ENCODE results near the gene SMARCA4. TPM values are rescaled to one million over a fixed set of nuclear protein-coding genes. Genes with fewer than 3 reads are reported as not detected.

Gene SMARCA4
- polyA plus RNA-seq, 1 donor = 91.1 TPM

DNA sequence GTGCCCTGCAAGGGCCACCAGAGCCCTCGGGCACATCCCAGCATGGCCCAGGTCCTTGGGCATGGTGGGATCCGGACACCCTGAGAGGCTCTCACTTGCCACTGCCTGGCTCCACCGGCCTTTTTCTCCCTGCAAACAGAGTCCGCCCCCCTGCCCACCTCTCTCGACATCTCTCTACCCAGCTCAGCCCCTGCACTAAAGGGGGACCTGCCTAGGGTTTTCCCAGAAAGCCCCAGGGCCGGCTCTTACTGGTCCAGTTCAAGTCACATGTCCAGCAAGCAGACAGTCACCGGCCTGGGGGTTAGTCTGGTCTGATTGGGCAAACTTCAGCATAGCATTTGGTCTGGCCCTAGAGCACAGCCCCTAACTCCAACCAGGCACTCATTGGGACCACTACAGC lies 52.9 kb downstream of the SMARCA4 start:
- no peak for DNase-seq
- Histone ChIP-seq H3K36me3 (ENCODE audit: control insufficient read depth, insufficient read depth, low read length) (peaks cover 86% of the 10 kb centered on the region), H3K4me3 (ENCODE audit: low read length) (no peak overlapping the region), H3K9me3 (ENCODE audit: control insufficient read depth, low read depth, low read length) (no peaks in the 10 kb centered on the region), H3K4me1 (ENCODE audit: control insufficient read depth, insufficient read depth, low read length) (peaks cover 16% of the 10 kb centered on the region), H3K27ac (ENCODE audit: low read length) (no peak overlapping the region), H3K27me3 (ENCODE audit: control insufficient read depth, insufficient read depth, low read length) (no peaks in the 10 kb centered on the region)
- no CpG with 5 or more reads among the region's 7 CpGs for WGBS (ENCODE audit: insufficient coverage, low lambda C conversion rate)

DNA sequence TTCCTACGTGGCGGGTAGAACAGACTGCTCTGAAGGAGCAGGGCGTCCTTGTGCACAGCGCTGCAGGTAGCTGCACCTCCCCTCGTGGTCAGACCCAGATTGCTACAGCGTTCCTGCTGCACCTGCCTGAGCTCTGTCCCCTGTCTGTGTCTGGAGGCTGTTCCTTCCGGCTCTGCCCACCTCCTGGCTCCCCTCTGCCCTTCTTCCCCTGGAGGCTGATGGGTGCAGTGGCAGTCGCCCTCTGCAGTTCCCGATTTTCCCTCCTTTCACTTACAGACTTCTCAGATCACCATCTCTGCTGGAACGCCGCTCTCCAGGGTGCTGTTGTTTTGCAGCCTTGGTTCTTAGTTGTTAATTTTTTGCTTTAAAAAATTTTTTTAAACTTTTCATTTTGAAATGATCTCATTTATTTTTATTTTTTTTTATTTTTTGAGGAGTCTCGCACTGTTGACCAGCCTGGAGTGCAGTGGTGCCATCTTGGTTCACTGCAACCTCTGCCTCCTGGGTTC lies 53.6 kb downstream of the SMARCA4 start:
- Histone ChIP-seq H3K9me3 (ENCODE audit: control insufficient read depth, low read depth, low read length) (no peaks in the 10 kb centered on the region), H3K27ac (ENCODE audit: low read length) (no peak overlapping the region), H3K27me3 (ENCODE audit: control insufficient read depth, insufficient read depth, low read length) (no peaks in the 10 kb centered on the region), H3K4me1 (ENCODE audit: control insufficient read depth, insufficient read depth, low read length) (peaks cover 18% of the 10 kb centered on the region), H3K36me3 (ENCODE audit: control insufficient read depth, insufficient read depth, low read length) (peaks cover 87% of the 10 kb centered on the region), H3K4me3 (ENCODE audit: low read length) (no peak overlapping the region)
- 95% methylated on average over 3 of the region's 12 CpGs for WGBS (ENCODE audit: insufficient coverage, low lambda C conversion rate)
- no peak for DNase-seq

DNA sequence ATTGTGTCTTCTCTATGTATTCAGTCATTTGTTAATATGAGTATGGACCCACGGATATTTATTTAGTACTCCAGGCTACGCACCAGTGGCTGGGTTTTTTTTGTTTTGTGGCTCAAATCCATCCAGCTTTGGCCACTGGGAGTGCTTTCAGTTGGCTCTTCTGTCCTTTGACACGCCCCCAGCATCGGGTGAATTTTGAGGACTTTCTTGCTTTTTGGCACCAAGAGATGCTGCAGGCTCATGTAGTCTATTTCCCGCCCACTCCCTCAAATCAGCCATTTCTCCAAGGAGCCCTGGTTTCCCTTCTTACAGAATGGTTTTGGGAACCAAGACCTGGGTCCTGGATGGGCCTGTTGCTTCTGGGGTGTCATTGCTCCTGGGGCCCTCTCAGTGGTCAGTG lies 55.8 kb downstream of the SMARCA4 start:
- H3K9me3 ChIP-seq (ENCODE audit: control insufficient read depth, low read depth, low read length) = no peaks in the 10 kb centered on the region
- no peaks in the 10 kb centered on the region for H3K27me3 ChIP-seq (ENCODE audit: control insufficient read depth, insufficient read depth, low read length)
- no CpG with 5 or more reads among the region's 5 CpGs for WGBS (ENCODE audit: insufficient coverage, low lambda C conversion rate)
- peaks cover 93% of the 10 kb centered on the region for H3K36me3 ChIP-seq (ENCODE audit: control insufficient read depth, insufficient read depth, low read length)
- H3K27ac ChIP-seq (ENCODE audit: low read length) = no peak overlapping the region
- DNase-seq = no peak
- no peak overlapping the region for H3K4me3 ChIP-seq (ENCODE audit: low read length)
- peaks cover 18% of the 10 kb centered on the region for H3K4me1 ChIP-seq (ENCODE audit: control insufficient read depth, insufficient read depth, low read length)

DNA sequence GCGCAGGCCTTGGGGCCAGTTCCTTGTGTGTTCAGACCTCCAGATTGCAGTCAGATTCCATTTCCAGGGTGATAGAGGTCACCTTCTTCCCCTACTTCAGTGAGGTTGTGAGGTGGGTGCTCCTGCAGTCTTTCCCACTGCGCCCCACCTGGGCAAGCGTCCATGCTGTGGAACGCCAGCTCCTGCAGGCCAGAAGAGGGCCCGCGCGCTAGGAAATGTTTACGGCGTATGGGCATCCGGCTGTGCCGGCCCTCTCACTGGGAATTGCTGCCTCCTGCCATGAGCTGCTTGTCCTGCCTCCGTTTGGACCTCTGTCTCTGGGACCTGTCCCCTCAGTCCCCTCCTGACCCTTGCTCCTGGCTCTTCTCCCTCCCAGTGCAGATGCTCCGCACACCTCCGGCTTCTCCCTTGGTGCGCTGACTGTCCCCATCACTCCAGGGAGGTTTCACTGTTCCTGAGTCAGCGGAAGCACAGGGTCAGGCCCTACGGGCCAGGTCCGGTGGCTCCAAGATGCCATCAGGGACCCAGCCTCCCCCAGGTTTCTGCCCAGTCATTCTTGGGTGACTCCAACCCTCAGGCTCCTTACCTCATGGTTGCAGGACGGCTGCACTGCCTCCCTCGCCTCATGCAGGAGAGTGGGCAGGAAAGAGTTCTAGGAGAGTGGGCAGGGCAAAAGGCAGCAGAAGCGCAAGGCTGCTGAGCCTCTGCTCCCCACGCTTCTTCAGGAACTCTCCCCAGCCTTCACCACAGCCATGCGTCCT lies 56.6 kb downstream of the SMARCA4 start:
- WGBS (ENCODE audit: insufficient coverage, low lambda C conversion rate) = no CpG with 5 or more reads among the region's 23 CpGs
- no peaks in the 10 kb centered on the region for H3K9me3 ChIP-seq (ENCODE audit: control insufficient read depth, low read depth, low read length)
- no peaks in the 10 kb centered on the region for H3K27me3 ChIP-seq (ENCODE audit: control insufficient read depth, insufficient read depth, low read length)
- peak overlapping the region; percentile 53 for H3K27ac ChIP-seq (ENCODE audit: low read length)
- H3K36me3 ChIP-seq (ENCODE audit: control insufficient read depth, insufficient read depth, low read length) = peaks cover 94% of the 10 kb centered on the region
- no peak overlapping the region for H3K4me3 ChIP-seq (ENCODE audit: low read length)
- DNase-seq = no peak
- H3K4me1 ChIP-seq (ENCODE audit: control insufficient read depth, insufficient read depth, low read length) = peaks cover 18% of the 10 kb centered on the region

DNA sequence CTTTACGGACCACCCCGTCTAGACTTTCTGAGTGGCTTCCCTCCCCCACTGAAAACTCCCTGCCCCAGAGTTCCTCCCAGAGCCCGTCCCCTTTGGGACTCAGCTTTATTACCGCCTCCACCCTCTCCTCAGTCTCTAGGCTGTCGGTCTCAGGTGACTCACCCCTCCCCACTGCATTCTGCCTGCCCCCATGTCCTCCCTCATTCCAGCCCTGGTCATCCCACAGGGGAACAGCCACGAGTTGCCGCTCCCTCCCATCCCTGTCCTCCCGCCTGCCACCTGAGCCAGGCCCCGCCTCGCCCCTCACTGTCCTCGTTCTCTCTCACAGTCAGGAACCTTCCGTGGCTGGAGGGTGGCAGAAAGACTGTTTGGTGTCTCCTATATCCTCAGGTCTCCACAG lies 57.3 kb downstream of the SMARCA4 start:
- no CpG with 5 or more reads among the region's 12 CpGs for WGBS (ENCODE audit: insufficient coverage, low lambda C conversion rate)
- H3K4me3 ChIP-seq (ENCODE audit: low read length) = no peak overlapping the region
- peak overlapping the region; percentile 53 for H3K27ac ChIP-seq (ENCODE audit: low read length)
- H3K4me1 ChIP-seq (ENCODE audit: control insufficient read depth, insufficient read depth, low read length) = peaks cover 18% of the 10 kb centered on the region
- no peaks in the 10 kb centered on the region for H3K27me3 ChIP-seq (ENCODE audit: control insufficient read depth, insufficient read depth, low read length)
- peaks cover 94% of the 10 kb centered on the region for H3K36me3 ChIP-seq (ENCODE audit: control insufficient read depth, insufficient read depth, low read length)
- peak; percentile 74 to 86 for DNase-seq
- H3K9me3 ChIP-seq (ENCODE audit: control insufficient read depth, low read depth, low read length) = no peaks in the 10 kb centered on the region

DNA sequence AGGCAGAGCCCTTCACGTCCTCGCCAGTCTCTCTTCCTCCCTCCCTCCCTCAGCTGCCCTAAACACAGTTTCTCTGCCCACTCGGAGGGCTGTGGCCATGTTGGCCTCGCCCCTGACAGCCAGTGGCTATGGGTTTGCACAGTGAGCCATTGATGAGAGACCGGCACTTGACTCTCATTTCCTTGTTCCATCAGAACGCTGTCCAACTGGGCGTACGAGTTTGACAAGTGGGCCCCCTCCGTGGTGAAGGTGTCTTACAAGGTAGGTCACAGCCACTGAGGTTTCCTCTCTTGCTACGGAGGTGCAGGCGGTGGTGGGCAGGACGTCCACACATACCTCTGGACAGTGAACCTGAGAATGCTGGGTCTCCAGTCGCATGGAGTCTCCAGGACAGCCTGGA lies 57.9 kb downstream of the SMARCA4 start:
- H3K4me1 ChIP-seq (ENCODE audit: control insufficient read depth, insufficient read depth, low read length) = peaks cover 18% of the 10 kb centered on the region
- peaks cover 94% of the 10 kb centered on the region for H3K36me3 ChIP-seq (ENCODE audit: control insufficient read depth, insufficient read depth, low read length)
- H3K4me3 ChIP-seq (ENCODE audit: low read length) = no peak overlapping the region
- DNase-seq = peak; percentile 16 to 46
- WGBS (ENCODE audit: insufficient coverage, low lambda C conversion rate) = no CpG with 5 or more reads among the region's 13 CpGs
- H3K27me3 ChIP-seq (ENCODE audit: control insufficient read depth, insufficient read depth, low read length) = no peaks in the 10 kb centered on the region
- H3K9me3 ChIP-seq (ENCODE audit: control insufficient read depth, low read depth, low read length) = no peaks in the 10 kb centered on the region
- H3K27ac ChIP-seq (ENCODE audit: low read length) = peak overlapping the region; percentile 53

DNA sequence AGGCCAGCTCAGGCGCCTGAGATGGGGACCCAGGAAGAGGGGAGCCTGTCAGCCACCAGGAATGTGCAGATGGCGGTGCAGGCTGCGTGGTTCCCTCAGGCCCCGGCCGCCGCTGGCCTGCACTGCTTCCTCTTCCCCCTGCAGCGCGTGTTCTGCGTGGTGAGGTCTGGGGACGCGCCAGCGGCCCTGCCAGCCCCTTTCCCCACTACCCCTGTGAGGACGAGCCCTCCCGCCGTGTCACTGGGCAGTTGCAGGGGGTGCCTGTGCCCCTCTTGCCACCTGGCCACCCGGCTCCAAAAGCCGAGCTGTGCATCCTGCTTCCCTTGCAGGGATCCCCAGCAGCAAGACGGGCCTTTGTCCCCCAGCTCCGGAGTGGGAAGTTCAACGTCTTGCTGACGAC lies 58.4 kb downstream of the SMARCA4 start:
- peaks cover 94% of the 10 kb centered on the region for H3K36me3 ChIP-seq (ENCODE audit: control insufficient read depth, insufficient read depth, low read length)
- no peaks in the 10 kb centered on the region for H3K9me3 ChIP-seq (ENCODE audit: control insufficient read depth, low read depth, low read length)
- no CpG with 5 or more reads among the region's 21 CpGs for WGBS (ENCODE audit: insufficient coverage, low lambda C conversion rate)

DNA sequence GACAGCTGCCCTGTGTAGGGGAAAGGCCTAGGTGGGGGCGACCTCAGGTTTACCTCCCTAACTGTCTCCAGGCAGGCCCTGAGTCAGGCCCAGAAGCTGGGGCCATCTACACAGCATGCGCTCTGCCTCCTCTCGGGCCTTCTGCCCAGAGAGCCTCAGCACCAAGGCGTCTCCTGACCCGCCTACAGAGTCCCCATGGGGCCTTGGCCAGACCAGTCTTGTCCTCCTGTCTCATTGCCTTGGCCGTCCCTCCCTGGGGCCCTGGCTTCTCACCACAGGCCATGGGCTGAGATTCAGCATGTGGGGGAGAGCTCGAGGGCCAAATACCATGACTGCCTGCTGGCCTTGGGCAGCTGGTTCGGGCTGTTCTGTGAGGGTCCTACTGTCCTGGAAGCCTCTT lies 59.0 kb downstream of the SMARCA4 start:
- no CpG with 5 or more reads among the region's 8 CpGs for WGBS (ENCODE audit: insufficient coverage, low lambda C conversion rate)
- DNase-seq = no peak
- no peaks in the 10 kb centered on the region for H3K9me3 ChIP-seq (ENCODE audit: control insufficient read depth, low read depth, low read length)
- H3K27me3 ChIP-seq (ENCODE audit: control insufficient read depth, insufficient read depth, low read length) = no peaks in the 10 kb centered on the region
- H3K27ac ChIP-seq (ENCODE audit: low read length) = no peak overlapping the region
- H3K4me1 ChIP-seq (ENCODE audit: control insufficient read depth, insufficient read depth, low read length) = peaks cover 18% of the 10 kb centered on the region
- no peak overlapping the region for H3K4me3 ChIP-seq (ENCODE audit: low read length)
- peaks cover 95% of the 10 kb centered on the region for H3K36me3 ChIP-seq (ENCODE audit: control insufficient read depth, insufficient read depth, low read length)

More for the DNA sequence above, 58.4 kb downstream of the SMARCA4 start:
- H3K27ac ChIP-seq (ENCODE audit: low read length) = peak overlapping the region; percentile 53
- no peak overlapping the region for H3K4me3 ChIP-seq (ENCODE audit: low read length)
- peaks cover 18% of the 10 kb centered on the region for H3K4me1 ChIP-seq (ENCODE audit: control insufficient read depth, insufficient read depth, low read length)
- H3K27me3 ChIP-seq (ENCODE audit: control insufficient read depth, insufficient read depth, low read length) = no peaks in the 10 kb centered on the region
- no peak for DNase-seq

DNA sequence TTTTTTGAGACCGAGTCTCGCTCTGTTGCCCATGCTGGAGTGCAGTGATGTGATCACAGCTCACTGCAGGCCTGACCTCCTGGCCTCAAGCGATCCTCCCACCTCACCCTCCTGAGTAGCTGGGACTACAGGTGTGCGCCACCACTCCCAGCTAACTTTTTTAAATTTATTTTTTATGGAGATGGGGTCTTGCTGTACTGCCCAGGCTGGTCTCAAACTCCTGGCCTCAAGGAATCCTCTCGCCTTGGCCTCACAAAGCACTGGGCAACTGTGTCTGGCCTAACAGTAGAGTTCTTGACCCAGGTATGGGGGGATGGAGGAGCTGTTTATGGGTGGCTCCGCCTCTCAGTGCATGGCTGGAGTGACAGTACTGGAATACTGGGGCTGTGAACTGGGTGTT lies 59.6 kb downstream of the SMARCA4 start:
- H3K27me3 ChIP-seq (ENCODE audit: control insufficient read depth, insufficient read depth, low read length) = no peaks in the 10 kb centered on the region
- WGBS (ENCODE audit: insufficient coverage, low lambda C conversion rate) = no CpG with 5 or more reads among the region's 6 CpGs
- peaks cover 95% of the 10 kb centered on the region for H3K36me3 ChIP-seq (ENCODE audit: control insufficient read depth, insufficient read depth, low read length)
- peaks cover 18% of the 10 kb centered on the region for H3K4me1 ChIP-seq (ENCODE audit: control insufficient read depth, insufficient read depth, low read length)
- H3K4me3 ChIP-seq (ENCODE audit: low read length) = no peak overlapping the region
- no peak for DNase-seq
- H3K9me3 ChIP-seq (ENCODE audit: control insufficient read depth, low read depth, low read length) = no peaks in the 10 kb centered on the region
- no peak overlapping the region for H3K27ac ChIP-seq (ENCODE audit: low read length)

DNA sequence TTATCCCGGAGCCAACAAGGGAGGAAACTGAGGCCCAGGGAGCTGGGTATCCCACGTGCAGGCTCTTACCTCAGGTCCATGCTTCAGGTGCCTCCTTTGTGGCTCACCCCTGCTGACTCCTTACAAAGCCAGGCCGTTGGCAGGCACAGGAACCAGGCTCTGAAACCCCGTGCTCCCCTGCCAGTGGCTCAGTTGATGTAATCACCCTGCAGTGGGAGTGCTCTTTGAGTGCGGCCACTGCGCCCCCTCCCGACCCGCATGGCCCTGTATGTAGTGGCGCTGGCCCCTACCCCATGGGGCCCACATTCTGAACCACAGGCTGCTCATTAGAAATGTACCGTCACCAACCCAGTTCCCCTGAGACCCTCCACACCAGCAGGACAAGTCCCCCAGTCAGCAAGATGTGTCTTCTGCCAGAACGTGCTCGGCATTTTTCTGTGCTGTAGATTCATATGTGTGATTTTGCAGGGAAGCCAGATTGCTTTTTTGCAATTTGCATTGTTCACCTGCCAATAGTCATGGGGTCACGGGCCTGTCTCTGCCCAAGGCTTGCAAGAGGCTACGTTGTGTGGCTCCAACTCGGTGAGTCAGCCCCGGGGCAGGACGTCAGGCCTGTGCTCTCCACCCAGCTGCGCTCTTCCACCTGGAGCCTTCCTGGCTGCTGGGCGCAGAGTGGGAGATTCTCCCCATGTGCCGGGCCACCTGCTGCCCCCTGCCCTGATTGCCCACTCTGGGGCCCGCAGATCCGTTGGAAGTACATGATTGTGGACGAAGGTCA lies 60.3 kb downstream of the SMARCA4 start:
- WGBS (ENCODE audit: insufficient coverage, low lambda C conversion rate) = no CpG with 5 or more reads among the region's 23 CpGs
- Histone ChIP-seq H3K36me3 (ENCODE audit: control insufficient read depth, insufficient read depth, low read length) (peaks cover 98% of the 10 kb centered on the region), H3K4me1 (ENCODE audit: control insufficient read depth, insufficient read depth, low read length) (peaks cover 18% of the 10 kb centered on the region), H3K9me3 (ENCODE audit: control insufficient read depth, low read depth, low read length) (no peaks in the 10 kb centered on the region), H3K27ac (ENCODE audit: low read length) (no peak overlapping the region), H3K27me3 (ENCODE audit: control insufficient read depth, insufficient read depth, low read length) (no peaks in the 10 kb centered on the region), H3K4me3 (ENCODE audit: low read length) (no peak overlapping the region)
- no peak for DNase-seq
